DND-41 (cell line): ENCODE data around the gene SALL1.

Experiments
- EZH2 ChIP-seq: IDR thresholded peaks from 3 replicates; pipeline ENCODE4 v1.6.1; 2012; ENCODE audit warnings: borderline replicate concordance, low read depth, mild to moderate bottlenecking, moderate library complexity, low read length, inconsistent platforms; ENCODE audit not compliant: severe bottlenecking
- TF ChIP-seq, protein P1 (sequence below): IDR thresholded peaks from 2 replicates; pipeline ENCODE4 v1.5.1; 2012; ENCODE audit warnings: borderline replicate concordance, low read length, moderate library complexity, mild to moderate bottlenecking; ENCODE audit not compliant: poor library complexity, severe bottlenecking; ENCODE audit errors: extremely low read depth

DNA sequence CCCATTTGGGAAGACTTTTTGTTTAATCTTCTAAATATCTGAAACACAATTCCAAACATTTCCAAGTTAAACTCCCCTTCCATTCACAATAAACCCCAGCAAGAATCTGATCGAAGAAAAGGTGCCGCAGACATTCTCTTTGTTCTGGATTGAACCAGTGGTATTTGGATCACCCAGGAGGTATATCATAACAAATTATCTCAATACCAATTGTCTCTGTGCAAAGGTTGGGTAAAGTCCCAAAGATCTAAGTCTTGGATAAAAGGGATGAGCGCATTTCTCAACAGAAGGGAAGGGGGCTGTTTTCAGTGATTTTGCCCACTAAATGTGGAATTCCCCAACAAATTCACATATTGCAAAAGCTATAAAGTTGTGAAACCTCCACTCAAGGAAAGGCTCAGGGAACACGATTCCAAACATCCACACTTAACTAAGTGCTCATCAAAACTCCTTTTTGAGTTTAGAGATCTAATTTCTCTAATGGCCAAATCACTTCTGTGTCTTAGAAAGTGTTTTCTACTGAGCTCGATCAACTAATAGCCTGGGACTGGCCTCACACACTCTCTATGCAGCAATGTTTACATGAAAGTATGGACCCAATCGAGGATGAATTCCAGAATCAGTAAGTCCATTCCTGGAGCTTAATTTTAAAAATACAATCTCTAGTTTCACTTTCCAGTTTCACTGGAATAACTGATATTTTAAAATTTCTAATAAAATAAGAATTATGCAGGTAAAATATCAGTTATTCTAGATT lies 30.9 kb downstream of the SALL1 start:
- TF ChIP-seq, protein P1, sequence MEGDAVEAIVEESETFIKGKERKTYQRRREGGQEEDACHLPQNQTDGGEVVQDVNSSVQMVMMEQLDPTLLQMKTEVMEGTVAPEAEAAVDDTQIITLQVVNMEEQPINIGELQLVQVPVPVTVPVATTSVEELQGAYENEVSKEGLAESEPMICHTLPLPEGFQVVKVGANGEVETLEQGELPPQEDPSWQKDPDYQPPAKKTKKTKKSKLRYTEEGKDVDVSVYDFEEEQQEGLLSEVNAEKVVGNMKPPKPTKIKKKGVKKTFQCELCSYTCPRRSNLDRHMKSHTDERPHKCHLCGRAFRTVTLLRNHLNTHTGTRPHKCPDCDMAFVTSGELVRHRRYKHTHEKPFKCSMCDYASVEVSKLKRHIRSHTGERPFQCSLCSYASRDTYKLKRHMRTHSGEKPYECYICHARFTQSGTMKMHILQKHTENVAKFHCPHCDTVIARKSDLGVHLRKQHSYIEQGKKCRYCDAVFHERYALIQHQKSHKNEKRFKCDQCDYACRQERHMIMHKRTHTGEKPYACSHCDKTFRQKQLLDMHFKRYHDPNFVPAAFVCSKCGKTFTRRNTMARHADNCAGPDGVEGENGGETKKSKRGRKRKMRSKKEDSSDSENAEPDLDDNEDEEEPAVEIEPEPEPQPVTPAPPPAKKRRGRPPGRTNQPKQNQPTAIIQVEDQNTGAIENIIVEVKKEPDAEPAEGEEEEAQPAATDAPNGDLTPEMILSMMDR = no peak
- TF ChIP-seq EZH2 = no peak
